Measurements from ENCODE around the gene ZMAT1. TPM values are rescaled to one million over a fixed set of nuclear protein-coding genes. Genes with fewer than 3 reads are reported as not detected.
"Not testable (repeated sequence)": the region's sequence is repeated elsewhere in the genome, so short reads cannot be mapped to it uniquely, and the experiment has no call there.

The ZMAT1 gene
- 4.5 TPM for polyA plus RNA-seq (2012; ENCODE audit: insufficient read depth, insufficient read length)

GRCh38 chrX:101931488-101932248 lies at the start of gene ZMAT1:
Gene ZMAT1 (minus strand): TSS chrX:101932027. CDS start chrX:101932008, 19 bp downstream.
- DNase-seq (ENCODE audit: low read depth, low spot score): peak; percentile 88
- H3K4me3 ChIP-seq (ENCODE audit: low read length): peak within 1 kb of the TSS; percentile 57

- no peak overlapping the region for H3K4me3 ChIP-seq (ENCODE audit: low read length)
- no peak for DNase-seq (ENCODE audit: low read depth, low spot score)
Measured at GRCh38 chrX:101977106-101977505, 45.3 kb upstream of the ZMAT1 start.

- no peak overlapping the region for H3K4me3 ChIP-seq (ENCODE audit: low read length)
- no peak for DNase-seq (ENCODE audit: low read depth, low spot score)
Measured at GRCh38 chrX:101973066-101973465, 41.2 kb upstream of the ZMAT1 start.

DNA sequence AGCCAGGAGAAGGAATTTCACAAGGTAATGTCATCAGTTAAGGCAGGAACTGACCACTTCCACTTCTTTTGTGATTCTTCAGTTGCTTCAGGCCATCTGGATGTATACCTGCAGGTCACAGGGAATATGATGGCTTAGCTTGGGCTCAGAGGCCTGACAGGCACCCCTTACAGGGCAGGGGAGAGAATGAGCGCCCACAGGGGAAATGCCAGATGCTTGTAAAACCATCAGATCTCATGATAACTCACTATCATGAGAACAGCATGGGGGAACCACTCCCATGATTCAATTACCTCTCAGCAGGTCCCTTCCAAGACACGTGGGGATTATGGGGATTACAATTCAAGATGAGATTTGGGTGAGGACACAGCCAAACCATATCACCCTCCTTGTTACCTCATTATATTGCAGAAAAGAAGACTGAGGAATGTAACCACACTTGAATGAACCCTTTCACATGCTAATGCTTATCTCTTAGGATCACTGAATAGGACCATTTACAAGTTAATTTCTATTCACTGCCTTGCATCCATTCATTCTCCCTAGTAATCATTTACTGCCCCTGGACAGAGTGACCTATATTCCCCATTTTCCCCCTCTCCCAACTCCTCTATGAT lies 33.2 kb upstream of the ZMAT1 start:
- not testable (repeated sequence) for DNase-seq (ENCODE audit: low read depth, low spot score); H3K4me3 ChIP-seq (ENCODE audit: low read length)

GRCh38 chrX:101958139-101958538 lies 26.3 kb upstream of the ZMAT1 start:
- H3K4me3 ChIP-seq (ENCODE audit: low read length): no peak overlapping the region
- DNase-seq (ENCODE audit: low read depth, low spot score): no peak

DNA sequence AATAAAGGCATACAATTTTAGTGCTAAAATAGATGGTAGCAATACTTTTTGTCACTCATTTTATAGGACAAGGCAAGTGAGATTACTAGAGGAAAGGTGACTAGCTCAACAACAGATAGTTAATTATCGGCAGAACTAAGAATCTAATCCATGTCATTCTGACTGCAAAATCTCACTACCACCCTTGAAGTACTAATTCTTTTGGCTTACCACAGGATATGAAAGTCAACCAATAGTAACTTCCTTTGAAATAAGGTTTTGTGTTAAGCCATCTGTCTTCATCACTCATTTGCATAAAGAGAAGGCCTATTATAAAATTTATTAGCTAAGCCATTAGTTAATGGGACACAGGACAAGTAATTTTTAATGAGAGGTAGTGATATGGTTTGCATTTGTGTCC lies 25.3 kb upstream of the ZMAT1 start:
- DNase-seq (ENCODE audit: low read depth, low spot score): no peak

DNA sequence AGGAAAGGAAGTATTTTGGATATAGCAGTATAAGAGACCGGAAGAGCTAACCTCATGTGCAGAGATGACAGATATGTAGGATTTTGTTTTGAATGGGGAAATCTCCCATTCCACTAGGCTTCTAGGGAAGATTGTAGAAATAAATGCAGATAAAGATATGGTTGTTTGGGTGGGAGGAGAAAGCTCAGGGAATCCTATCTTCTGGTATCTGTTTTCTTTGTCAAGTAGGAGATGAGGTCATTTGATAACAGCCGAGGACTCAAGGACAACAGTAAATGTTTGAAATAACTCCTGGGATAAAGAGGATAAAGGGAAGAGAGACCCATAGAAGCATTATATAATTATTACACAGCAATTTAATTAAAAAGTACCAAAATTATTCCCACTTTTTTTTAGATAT lies 24.7 kb upstream of the ZMAT1 start:
- DNase-seq (ENCODE audit: low read depth, low spot score): no peak
- H3K4me3 ChIP-seq (ENCODE audit: low read length): no peak overlapping the region

More for the DNA sequence above, 25.3 kb upstream of the ZMAT1 start:
- H3K4me3 ChIP-seq (ENCODE audit: low read length): no peak overlapping the region

GRCh38 chrX:101950581-101950980 lies 18.8 kb upstream of the ZMAT1 start:
- no peak overlapping the region for H3K4me3 ChIP-seq (ENCODE audit: low read length)
- DNase-seq (ENCODE audit: low read depth, low spot score): no peak

DNA sequence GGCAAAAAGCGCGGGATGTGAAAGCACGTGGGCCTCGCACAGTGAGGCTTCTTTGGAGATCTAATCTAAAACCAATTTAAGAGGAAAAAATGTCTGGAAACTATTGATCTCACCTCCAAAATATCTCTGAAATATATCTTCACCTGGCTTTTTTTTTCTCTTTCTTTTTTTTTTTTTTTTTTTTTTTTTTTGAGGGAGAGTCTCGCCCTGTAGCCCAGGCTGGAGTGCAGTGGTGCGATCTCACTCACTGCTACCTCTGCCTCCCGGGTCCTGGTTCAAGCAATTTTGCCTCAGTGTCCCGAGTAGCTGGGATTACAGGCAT lies 383 bp upstream of the ZMAT1 start:
- DNase-seq (ENCODE audit: low read depth, low spot score): no peak
- peak overlapping the region; percentile 57 for H3K4me3 ChIP-seq (ENCODE audit: low read length)

DNA sequence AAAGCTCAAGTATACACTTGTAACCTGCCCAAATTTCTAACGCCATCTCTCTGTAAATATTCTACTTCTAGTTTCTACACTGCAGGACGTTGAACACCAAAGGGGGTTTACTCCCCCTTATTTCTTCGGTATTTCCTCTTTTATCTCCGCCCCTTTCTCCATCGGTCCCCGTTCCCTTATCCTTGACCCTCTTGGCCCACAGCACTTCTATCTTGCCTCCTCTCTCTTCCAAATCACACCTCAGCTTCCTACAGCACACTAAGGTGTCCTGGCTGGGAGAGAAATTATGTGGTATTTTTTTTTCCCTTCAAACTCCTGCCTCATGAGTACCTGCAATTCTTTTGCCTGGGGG lies 715 bp downstream of the ZMAT1 start:
- no peak for DNase-seq (ENCODE audit: low read depth, low spot score)
- H3K4me3 ChIP-seq (ENCODE audit: low read length): peak overlapping the region; percentile 57

- no peak for DNase-seq (ENCODE audit: low read depth, low spot score)
- no peak overlapping the region for H3K4me3 ChIP-seq (ENCODE audit: low read length)
Measured at GRCh38 chrX:101925733-101926132, 6.1 kb downstream of the ZMAT1 start.

DNA sequence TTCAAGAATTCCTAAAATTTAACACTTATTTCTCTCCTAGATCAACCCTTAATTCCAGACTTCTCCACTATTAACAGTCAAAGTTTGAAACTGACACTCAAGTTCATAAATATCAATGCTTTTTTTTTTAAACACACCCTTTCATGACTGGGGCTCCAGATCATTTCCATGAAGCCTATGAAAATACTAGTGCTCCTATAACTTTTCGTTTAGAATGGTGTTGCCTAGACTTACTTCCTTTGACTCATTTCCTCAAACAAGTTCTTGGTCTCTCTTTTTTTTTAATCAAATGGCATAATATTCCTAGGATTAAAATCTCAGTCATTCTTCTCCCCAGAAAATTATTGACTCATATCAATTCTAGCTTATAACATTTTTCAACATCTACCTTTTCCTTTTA lies 13.1 kb downstream of the ZMAT1 start:
- DNase-seq (ENCODE audit: low read depth, low spot score): no peak

DNA sequence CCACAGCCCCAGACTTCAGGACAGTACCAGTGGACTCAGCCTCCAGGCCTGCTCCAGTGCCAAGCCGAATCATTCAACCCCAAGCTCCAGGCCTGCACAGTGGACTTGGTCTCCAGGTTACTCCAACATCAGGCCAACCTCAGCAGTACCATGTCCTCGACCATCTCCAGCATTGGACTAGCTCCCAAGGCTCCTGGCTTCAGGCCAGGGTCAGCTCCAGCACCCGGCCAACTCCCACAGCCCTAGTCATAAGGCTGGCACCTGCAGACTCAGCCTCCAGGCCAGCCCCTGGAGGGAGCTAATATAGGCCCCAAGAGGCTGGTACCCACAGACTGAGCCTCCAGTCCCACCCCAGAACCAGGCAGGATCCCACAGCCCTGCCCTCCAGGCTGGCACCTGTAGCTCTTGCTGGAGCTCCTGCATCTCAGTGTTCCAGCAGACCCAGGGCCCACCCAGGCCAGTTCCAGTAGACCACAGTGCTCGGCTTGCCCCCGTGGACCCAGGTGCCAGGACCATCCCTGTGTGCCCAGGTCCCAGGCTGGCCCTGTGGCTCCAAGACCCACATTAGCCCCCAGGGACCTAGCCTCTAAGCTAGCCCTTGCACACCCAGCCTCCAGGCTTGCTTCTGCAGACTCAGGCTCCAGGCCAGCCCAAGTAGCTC lies 25.6 kb downstream of the ZMAT1 start:
- no peak for DNase-seq (ENCODE audit: low read depth, low spot score)
- no peak overlapping the region for H3K4me3 ChIP-seq (ENCODE audit: low read length)

More for the DNA sequence above, 13.1 kb downstream of the ZMAT1 start:
- H3K4me3 ChIP-seq (ENCODE audit: low read length): no peak overlapping the region

DNA sequence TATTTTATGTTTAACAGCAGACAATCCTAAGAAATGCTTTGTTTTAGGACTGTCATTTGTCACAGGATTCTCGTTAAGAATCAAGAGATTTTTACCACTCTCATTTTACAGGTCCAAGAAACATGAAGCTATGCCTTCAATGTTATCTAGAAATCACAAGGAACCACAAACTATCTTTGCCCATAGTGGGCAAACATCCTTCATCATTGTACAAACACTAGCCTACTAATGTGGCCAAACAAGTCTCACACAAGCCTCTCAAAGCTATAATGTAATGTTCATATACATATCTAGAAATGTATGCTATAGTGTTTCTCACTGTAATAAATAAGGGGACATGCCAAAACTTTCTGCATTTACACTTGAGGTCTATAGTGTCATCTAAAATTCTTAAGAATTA lies 26.8 kb downstream of the ZMAT1 start:
- DNase-seq (ENCODE audit: low read depth, low spot score): no peak
- H3K4me3 ChIP-seq (ENCODE audit: low read length): no peak overlapping the region

All from Jurkat, Clone E6-1 (cell line).